Measurements from ENCODE around the gene TMBIM6. TPM values are rescaled to one million over a fixed set of nuclear protein-coding genes. Genes with fewer than 3 reads are reported as not detected.

The TMBIM6 gene
- total RNA-seq, 1 experiment from 2014 or later: 525 TPM

- DNase-seq (ENCODE audit: low read depth, low spot score): no peak
- Histone ChIP-seq H3K4me3 (ENCODE audit: low read depth in 2 of 2, low read length in 2 of 2) (no peak overlapping the region), H3K27ac (ENCODE audit: low read length) (no peak overlapping the region), H3K27me3 (ENCODE audit: control insufficient read depth, insufficient read depth, low read length) (peaks cover 6% of the 10 kb centered on the region; the same call in 1 of the 2 replicates), H3K36me3 (ENCODE audit: control insufficient read depth, insufficient read depth, low read length) (no peaks in the 10 kb centered on the region), H3K4me1 (ENCODE audit: control insufficient read depth, insufficient read depth, low read length) (no peaks in the 10 kb centered on the region), H3K9me3 (ENCODE audit: control insufficient read depth, insufficient read depth, low read depth, low read length) (no peaks in the 10 kb centered on the region)
- POLR2A ChIA-PET: no interaction called here
- intact Hi-C loops (cut with micrococcal nuclease; ENCODE audit: unreplicated experiment): no loop called here
- no peak for TF ChIP-seq POLR2AphosphoS5 (IDR thresholded peaks at IDR 0.05; ENCODE audit: low read depth, low read length)
- no peak for TF ChIP-seq REST (IDR thresholded peaks at IDR 0.05; ENCODE audit: insufficient read depth in 1 of 2, low read depth in 2 of 2, low read length in 1 of 2)
- TF ChIP-seq CTCF (IDR thresholded peaks at IDR 0.05): no peak
- no peak for TF ChIP-seq SIN3A (IDR thresholded peaks at IDR 0.05; ENCODE audit: borderline replicate concordance, insufficient read depth, low read depth, low read length)
- no peak for TF ChIP-seq TCF7L2 (IDR thresholded peaks at IDR 0.05; ENCODE audit: low read depth, low read length)
- CTCF ChIA-PET: no interaction called here
- no peak for ATAC-seq
- in situ Hi-C loops (cut with HindIII; ENCODE audit: low pct_unique_long_range_greater_than_20kb, low sequenced_read_pairs): no loop called here
- no TSS peak for BruUV-seq (replicated peaks)
Observed at GRCh38 chr12:49728446-49728845, 12.9 kb upstream of the TMBIM6 start.

GRCh38 chr12:49730050-49730449 lies 11.3 kb upstream of the TMBIM6 start:
- DNase-seq (ENCODE audit: low read depth, low spot score): no peak
- intact Hi-C loops (cut with micrococcal nuclease; ENCODE audit: unreplicated experiment) (no loop called here), in situ Hi-C loops (cut with HindIII; ENCODE audit: low pct_unique_long_range_greater_than_20kb, low sequenced_read_pairs) (no loop called here)
- H3K4me1 ChIP-seq (ENCODE audit: control insufficient read depth, insufficient read depth, low read length): no peaks in the 10 kb centered on the region
- no peak for ATAC-seq
- H3K4me3 ChIP-seq (ENCODE audit: low read depth in 2 of 2, low read length in 2 of 2): no peak overlapping the region
- no peaks in the 10 kb centered on the region for H3K36me3 ChIP-seq (ENCODE audit: control insufficient read depth, insufficient read depth, low read length)
- TF ChIP-seq REST (IDR thresholded peaks at IDR 0.05; ENCODE audit: insufficient read depth in 1 of 2, low read depth in 2 of 2, low read length in 1 of 2) (no peak), TCF7L2 (IDR thresholded peaks at IDR 0.05; ENCODE audit: low read depth, low read length) (no peak), POLR2AphosphoS5 (IDR thresholded peaks at IDR 0.05; ENCODE audit: low read depth, low read length) (no peak), SIN3A (IDR thresholded peaks at IDR 0.05; ENCODE audit: borderline replicate concordance, insufficient read depth, low read depth, low read length) (no peak), CTCF (IDR thresholded peaks at IDR 0.05) (no peak)
- no TSS peak for BruUV-seq (replicated peaks)
- peaks cover 6% of the 10 kb centered on the region; the same call in 1 of the 2 replicates for H3K27me3 ChIP-seq (ENCODE audit: control insufficient read depth, insufficient read depth, low read length)
- H3K9me3 ChIP-seq (ENCODE audit: control insufficient read depth, insufficient read depth, low read depth, low read length): no peaks in the 10 kb centered on the region
- H3K27ac ChIP-seq (ENCODE audit: low read length): no peak overlapping the region
- CTCF ChIA-PET: no interaction called here
- POLR2A ChIA-PET: no interaction called here
